Measurements from ENCODE around the gene CCDC188. TPM values are rescaled to one million over a fixed set of nuclear protein-coding genes. Genes with fewer than 3 reads are reported as not detected.

Gene CCDC188
- total RNA-seq, 1 experiment from 2014 or later: 0.84 TPM

DNA sequence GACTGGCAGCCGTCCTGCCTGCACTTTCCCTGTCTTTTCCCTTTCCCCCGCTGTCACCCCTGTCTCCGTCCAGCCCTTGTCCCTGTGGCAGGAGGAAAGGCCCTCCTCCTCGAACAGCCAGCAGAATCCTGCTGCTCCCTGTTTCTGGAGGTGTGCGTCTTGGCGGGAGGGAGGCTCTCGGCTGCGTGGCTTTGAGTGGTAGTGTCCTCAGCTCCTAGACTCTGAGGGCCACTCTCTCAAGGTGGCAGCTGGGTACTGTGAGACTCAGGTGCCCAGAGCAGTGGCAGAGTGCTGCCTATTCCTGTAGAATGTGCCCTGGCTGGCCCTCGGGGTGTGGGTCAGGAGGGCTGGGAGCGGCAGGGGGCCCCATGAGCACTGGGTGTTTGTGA lies 44.0 kb downstream of the CCDC188 start:
- no peak for DNase-seq (ENCODE audit: low read depth in 1 of 2, low spot score in 2 of 2)
- Histone ChIP-seq H3K4me3 (no peak overlapping the region), H3K27ac (no peak overlapping the region), H3K9me3 (replicated peaks) (no peaks in the 10 kb centered on the region), H3K4me1 (replicated peaks) (no peaks in the 10 kb centered on the region), H3K36me3 (peaks cover 100% of the 10 kb centered on the region), H3K27me3 (replicated peaks) (no peaks in the 10 kb centered on the region)

DNA sequence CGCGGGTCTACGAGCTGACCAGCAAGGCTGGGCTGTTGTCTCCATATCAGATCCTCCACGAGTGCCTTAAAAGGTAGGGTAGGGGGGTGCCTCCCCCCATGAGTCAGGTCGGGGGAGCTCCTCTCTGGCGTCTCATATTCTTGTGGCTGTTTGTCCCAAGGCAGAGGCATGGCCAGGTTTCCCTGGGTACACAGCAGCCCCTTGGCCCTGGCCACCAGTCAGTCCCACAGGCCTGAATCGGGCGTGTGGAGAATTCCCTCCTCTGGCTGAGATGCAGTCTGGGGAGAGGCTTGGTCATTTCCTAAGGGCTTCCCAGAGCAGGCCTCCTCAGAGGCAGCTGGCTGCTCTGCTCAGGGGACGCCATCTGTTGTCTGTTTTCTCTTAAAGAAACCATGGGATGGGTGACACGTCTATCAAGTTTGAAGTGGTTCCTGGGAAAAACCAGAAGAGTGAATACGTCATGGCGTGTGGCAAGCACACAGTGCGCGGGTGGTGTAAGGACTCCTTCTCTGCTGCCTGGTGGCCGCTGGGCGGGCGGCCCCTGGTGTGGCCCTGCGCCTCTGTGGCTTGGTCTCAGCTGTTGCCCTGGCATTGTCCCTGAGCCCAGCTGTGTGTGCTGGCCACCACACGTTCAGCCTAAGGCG lies 44.5 kb downstream of the CCDC188 start:
- no peaks in the 10 kb centered on the region for H3K4me1 ChIP-seq (replicated peaks)
- DNase-seq (ENCODE audit: low read depth in 1 of 2, low spot score in 2 of 2): no peak
- peaks cover 100% of the 10 kb centered on the region for H3K36me3 ChIP-seq
- no peak overlapping the region for H3K27ac ChIP-seq
- H3K9me3 ChIP-seq (replicated peaks): no peaks in the 10 kb centered on the region
- no peak overlapping the region for H3K4me3 ChIP-seq
- H3K27me3 ChIP-seq (replicated peaks): no peaks in the 10 kb centered on the region

DNA sequence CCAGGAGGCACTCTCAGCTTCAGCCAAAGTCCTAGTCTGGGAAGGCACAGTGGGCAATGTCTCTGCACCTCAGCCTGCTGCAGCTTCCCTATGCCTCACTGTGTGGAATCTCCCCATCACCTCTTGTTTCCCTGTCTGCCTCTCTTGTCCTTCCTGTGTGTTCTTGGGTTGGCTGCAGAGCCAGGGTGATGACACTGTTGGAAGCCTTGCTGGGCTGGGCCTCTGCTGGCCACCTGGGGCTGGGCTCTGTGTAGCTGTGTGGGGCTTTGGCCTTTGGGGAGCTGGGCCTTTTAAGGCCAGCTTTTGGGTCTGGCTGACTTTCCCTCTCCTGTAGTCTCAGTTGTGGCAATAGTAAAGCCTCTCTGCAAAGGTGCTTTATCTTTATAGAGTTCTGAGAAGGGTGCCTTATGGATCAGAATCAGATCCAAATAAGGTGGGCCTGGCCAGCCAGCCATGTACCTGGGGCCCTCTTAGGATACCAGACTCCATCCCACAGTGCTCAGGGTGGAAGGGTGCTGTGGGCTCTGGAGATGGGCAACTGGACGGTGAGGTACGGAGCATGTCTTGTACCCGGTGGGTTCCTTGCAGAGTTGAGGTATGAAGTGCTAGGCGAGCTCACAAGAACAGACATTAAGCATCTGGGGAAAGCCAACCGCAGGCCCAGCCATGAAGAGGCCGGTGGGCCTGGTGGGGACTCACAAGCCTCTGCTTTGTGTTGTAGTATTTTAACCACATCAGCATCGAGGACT lies 45.2 kb downstream of the CCDC188 start:
- no peak for DNase-seq (ENCODE audit: low read depth in 1 of 2, low spot score in 2 of 2)
- peaks cover 100% of the 10 kb centered on the region for H3K36me3 ChIP-seq
- H3K27ac ChIP-seq: no peak overlapping the region

DNA sequence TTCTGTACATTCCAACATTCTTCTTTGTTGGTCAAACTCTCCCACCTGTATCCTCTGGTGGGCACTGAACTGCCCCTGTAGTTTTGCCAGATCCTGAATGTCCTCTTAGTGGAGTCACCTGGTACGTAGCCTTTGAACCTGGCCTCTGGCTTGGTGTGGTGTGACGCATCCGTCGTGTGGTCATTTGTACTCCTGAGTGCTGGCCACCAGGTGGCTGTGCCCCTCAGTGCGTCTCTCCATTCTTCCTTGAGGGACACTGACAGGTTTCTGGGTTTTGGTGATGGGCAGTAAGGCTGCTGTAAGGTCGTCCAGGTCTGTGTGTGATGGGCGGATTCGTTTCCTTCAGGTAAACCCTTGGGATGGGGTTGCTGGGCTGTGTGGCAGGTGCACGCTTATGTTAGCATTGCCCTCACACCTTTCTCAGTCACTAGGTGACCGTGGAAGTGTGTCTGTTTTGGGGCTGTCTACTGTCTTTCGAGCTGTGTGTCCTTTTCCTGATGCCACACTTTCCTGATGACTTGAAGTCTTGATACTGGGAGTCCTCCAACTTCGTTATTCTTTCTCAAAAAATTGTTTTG lies 48.6 kb downstream of the CCDC188 start:
- no peaks in the 10 kb centered on the region for H3K4me1 ChIP-seq (replicated peaks)
- H3K27ac ChIP-seq: no peak overlapping the region
- peaks cover 99% of the 10 kb centered on the region for H3K36me3 ChIP-seq
- DNase-seq (ENCODE audit: low read depth in 1 of 2, low spot score in 2 of 2): no peak
- H3K9me3 ChIP-seq (replicated peaks): no peaks in the 10 kb centered on the region
- no peaks in the 10 kb centered on the region for H3K27me3 ChIP-seq (replicated peaks)
- H3K4me3 ChIP-seq: no peak overlapping the region

More for the DNA sequence above, 45.2 kb downstream of the CCDC188 start:
- no peak overlapping the region for H3K4me3 ChIP-seq
- no peaks in the 10 kb centered on the region for H3K27me3 ChIP-seq (replicated peaks)
- no peaks in the 10 kb centered on the region for H3K9me3 ChIP-seq (replicated peaks)
- H3K4me1 ChIP-seq (replicated peaks): no peaks in the 10 kb centered on the region

DNA sequence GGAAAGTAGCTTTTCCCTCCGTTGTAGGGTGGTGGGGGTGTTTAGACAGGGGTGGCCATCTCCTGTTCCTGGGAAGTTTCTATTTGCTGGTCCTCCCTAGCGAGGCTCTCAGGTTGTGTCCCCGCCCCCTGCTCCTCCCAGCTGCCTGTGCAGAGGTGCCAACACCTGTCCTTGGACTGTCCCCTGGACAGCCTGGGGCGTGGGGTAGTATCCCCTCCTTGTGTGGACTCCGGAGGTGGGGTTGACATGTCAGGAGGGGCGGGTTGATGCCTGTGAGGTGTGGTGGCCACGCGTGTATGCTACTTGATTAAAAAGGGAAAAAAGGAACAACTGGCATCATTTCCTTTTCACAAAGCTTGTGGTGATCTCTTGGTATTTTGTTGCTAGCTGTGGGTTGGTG lies 49.2 kb downstream of the CCDC188 start:
- no peaks in the 10 kb centered on the region for H3K27me3 ChIP-seq (replicated peaks)
- DNase-seq (ENCODE audit: low read depth in 1 of 2, low spot score in 2 of 2): no peak
- no peak overlapping the region for H3K4me3 ChIP-seq
- H3K4me1 ChIP-seq (replicated peaks): no peaks in the 10 kb centered on the region
- H3K27ac ChIP-seq: no peak overlapping the region
- no peaks in the 10 kb centered on the region for H3K9me3 ChIP-seq (replicated peaks)
- peaks cover 99% of the 10 kb centered on the region for H3K36me3 ChIP-seq

DNA sequence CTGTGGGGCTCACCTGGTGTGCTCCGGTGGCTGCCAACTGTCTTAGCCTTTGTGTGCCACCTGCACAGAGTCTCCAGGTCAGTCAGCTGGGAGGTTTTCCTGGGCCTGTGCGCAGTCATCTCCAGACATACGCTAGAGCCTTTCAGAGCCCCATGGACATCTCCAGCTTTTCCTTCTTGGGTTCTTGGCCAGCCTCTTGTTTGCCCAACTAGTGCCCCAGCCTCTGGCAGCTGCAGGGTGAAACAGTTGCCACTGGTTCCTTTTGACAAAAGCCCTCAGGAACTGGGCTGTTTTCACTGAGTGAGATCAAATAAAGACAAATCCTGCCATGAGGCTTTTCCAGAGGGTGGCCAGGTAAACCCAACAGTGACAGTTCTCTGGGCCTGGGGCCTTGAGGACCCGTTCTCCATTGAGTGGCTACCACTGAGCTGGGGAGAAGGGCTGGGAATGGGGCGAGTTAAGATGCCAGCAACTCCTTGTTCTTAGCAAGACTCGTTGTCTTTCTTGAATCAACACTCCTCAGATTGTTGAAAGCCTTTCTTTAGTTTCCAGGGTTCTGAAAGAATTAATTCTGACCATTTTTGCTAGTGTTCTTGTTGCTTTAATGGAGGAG lies 51.6 kb downstream of the CCDC188 start:
- H3K4me3 ChIP-seq: no peak overlapping the region
- H3K36me3 ChIP-seq: peaks cover 99% of the 10 kb centered on the region
- H3K9me3 ChIP-seq (replicated peaks): no peaks in the 10 kb centered on the region; the same call in 1 of the 2 replicates
- H3K27ac ChIP-seq: no peak overlapping the region
- H3K27me3 ChIP-seq (replicated peaks): no peaks in the 10 kb centered on the region
- DNase-seq (ENCODE audit: low read depth in 1 of 2, low spot score in 2 of 2): no peak
- no peaks in the 10 kb centered on the region for H3K4me1 ChIP-seq (replicated peaks)

Other genes with a start within 250 kb of the CCDC188 start
- gene COMT, start 209.3 kb downstream of the CCDC188 start, total RNA-seq (2014; rRNA removed; shearing (Covaris generic)): 288 and 492 TPM in 2 replicates
- gene TXNRD2, start 209.2 kb downstream of the CCDC188 start, total RNA-seq (2014; rRNA removed; shearing (Covaris generic)): 25.5 and 42.5 TPM in 2 replicates
- 1.4 and 3.0 TPM in 2 replicates for gene ARVCF, start 134.2 kb downstream of the CCDC188 start, total RNA-seq (2014; rRNA removed; shearing (Covaris generic))
- gene TANGO2, start 129.9 kb downstream of the CCDC188 start, total RNA-seq (2014; rRNA removed; shearing (Covaris generic)): 19.6 and 36.9 TPM in 2 replicates
- 24.8 and 26.5 TPM in 2 replicates for gene DGCR8, start 70.8 kb downstream of the CCDC188 start, total RNA-seq (2014; rRNA removed; shearing (Covaris generic))
- gene RANBP1, start 35.0 kb downstream of the CCDC188 start, total RNA-seq (2014; rRNA removed; shearing (Covaris generic)): 962 and 1,093 TPM in 2 replicates
- gene TRMT2A, start 33.8 kb downstream of the CCDC188 start, total RNA-seq (2014; rRNA removed; shearing (Covaris generic)): 39.9 and 58.7 TPM in 2 replicates
- 9.0 and 10.6 TPM in 2 replicates for gene ZDHHC8, start 19.3 kb downstream of the CCDC188 start, total RNA-seq (2014; rRNA removed; shearing (Covaris generic))
- gene RTN4R, start 117.3 kb upstream of the CCDC188 start, total RNA-seq (2014; rRNA removed; shearing (Covaris generic)): 0.05 TPM in 1 of 2 replicates, not detected in the other
- gene DGCR6L, start 169.0 kb upstream of the CCDC188 start, total RNA-seq (2014; rRNA removed; shearing (Covaris generic)): 93.1 and 101 TPM in 2 replicates
- gene ZNF74, start 243.1 kb upstream of the CCDC188 start, total RNA-seq (2014; rRNA removed; shearing (Covaris generic)): 9.9 and 11.5 TPM in 2 replicates